GM18511 (cell line): ENCODE data around the gene ZFTA.
"Not testable (repeated sequence)": the region's sequence is repeated elsewhere in the genome, so short reads cannot be mapped to it uniquely, and the experiment has no call there.

Experiments
- ATAC-seq: cut with Tn5 transposase; IDR thresholded peaks from one replicate; pipeline ENCODE4 v1.9.1; 2021; ENCODE audit warnings: mild to moderate bottlenecking, moderate library complexity; ENCODE audit not compliant: unreplicated experiment

Gene ZFTA

DNA sequence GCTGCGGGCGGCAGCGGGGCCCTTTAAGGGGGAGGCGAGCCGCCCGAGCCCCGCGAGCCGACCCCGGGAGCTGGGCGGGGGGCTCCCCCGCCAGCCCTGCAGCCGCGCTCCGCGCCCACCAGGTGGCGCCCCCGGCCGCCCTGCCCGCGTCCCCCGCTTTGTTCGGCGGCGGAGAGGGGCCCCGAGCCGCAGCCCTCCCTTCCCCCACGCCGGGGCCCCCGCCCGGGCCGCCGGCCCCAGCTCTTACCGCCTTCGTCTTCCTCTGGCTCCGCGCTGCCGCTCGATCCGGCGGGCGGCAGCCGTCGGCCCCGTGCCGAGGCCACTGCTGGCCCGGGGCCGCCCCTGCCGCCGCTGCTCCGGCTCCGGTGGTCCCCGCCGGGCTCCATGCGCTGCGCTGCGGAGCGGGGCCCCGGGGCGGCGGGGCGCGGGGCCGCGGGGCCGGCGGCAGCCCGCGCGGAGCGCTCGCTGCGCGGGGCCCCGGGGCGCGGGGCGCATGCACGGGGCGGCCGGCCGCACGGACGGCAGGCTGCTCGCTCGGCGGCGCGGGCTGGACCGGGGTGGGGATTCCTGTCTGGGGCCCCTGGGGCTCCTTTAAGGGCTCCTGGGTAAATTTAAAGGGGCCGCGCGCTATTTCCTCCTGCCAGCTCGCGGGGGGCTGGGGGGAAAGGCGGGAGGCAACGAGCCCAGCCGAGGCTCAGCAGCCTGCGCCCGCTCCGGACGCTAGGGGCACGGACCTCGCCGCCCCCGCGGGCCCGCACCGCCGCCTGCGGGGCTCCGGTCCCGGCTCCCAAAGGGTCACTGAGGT lies at the start of gene ZFTA:
ZFTA (minus strand) TSS at position 539 of the 805 bp plus-strand sequence; CDS start at position 386, 153 bp downstream.
- ATAC-seq: peak; percentile 67

DNA sequence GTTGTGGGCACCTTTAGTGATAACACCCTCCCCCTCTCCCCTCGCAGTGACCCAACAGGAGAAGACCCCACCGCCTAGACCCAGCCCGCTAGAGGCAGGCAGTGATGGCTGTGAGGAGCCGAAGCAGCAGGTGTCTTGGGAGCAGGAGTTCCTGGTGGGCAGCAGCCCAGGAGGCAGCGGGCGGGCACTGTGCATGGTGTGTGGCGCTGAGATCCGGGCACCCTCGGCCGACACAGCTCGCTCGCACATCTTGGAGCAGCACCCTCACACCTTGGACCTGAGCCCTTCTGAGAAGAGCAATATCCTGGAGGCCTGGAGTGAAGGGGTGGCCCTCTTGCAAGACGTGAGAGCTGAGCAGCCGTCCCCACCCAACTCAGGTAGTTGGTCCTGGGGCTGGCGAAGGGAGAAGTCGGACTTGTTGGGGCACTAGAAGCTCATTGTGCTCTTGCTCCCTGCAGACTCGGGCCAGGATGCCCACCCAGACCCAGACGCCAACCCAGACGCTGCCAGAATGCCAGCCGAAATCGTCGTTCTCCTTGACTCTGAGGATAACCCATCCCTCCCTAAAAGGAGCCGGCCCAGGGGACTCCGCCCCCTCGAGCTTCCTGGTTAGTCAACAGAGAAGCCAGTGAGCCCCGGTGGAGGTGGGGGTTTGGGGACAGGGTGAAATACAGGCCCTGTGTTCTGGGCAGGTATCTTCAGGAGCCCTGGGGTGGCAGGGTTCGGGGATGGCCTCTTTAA lies 49.4 kb upstream of the ZFTA start:
- no peak for ATAC-seq

DNA sequence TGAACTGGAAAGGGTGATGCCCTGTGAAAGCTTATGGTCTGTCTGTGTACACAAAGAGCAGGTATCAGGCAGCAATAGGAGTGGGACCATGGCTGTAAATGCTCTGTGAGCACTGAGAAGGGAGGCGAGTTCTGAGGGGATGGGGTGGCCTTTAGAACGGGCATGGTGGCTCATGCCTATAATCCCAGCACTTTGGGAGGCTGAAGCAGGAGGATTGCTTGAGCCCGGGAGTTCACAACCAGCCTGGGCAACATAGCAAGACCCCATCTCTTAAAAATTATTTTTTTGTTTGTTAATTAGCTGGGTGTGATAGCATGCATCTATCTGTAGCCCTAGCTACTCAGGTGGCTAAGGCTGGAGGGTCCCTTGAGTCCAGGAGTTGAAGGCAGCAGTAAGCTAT lies 48.2 kb upstream of the ZFTA start:
- ATAC-seq: no peak

DNA sequence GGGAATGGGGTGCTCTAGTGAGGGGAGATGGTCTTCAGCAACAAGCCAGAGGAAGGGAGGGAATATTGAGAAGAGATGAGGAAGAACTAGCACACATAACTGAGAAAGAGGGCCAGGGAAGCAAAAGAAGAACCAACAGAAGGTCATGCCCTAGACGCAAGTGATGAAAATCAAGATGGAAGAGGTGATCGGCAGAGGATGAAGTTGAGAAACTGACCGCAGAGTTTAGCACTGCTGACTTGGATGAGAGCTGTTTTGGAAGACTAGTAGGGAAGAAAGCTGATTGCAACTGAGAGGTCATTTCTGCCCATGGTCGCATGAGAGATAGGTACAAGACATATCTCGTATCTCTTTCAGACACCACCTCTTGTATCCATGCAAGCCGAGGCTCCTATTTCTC lies 47.6 kb upstream of the ZFTA start:
- ATAC-seq: no peak

DNA sequence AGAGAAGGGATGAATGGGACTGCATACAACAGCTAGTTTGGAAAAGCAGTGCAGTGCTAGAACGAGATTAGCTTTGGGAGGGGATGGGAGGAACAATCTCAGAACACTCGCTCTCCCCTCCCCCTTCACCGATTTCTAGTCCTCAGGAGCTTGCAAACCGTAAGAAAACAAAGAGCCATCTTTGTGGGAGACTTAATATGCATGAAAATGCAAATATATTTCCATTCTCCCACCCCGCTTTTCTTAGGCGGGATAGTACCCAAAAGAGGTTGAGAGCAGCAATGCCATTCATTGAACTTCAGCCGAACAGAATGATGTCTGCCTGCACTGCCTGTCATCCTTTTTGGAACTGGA lies 45.8 kb upstream of the ZFTA start:
- ATAC-seq: no peak

DNA sequence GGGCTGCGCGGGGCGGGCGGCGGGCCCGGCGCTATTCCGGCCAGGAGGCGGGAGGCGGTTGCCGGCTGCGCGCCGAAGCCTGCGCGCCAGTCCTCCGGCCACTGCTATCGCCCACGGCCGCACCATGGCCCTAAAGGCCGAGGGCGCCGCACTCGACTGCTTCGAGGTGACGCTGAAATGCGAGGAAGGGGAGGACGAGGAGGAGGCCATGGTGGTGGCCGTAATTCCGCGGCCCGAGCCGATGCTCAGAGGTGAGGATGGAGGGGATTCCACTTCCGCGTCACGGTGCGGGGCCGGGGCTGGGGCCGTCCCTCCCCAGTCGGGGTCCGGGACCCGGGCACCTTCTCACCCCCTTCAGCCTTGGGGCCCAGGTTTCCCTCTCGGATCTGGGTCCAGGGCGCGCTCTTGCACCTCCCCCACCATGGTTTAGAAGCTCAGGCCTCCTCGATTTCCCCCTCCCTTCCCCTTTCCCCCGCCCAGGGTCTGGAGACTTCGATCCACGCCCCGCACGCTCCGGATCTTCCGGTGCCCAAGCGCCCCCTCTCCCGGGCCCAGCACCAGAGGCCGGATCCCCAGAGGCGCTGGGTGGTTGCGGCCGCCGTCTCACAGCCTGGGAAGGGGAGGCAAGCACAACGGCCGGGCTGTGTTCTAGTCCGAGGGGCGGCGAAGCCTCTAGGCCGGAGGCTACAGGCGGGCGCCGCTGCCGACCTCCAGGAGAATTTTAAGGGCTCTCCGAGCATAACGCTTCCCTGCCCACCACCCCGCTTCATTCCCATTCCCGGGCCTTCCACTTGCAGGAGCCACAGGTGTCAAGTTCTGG lies 45.2 kb upstream of the ZFTA start:
- peak; percentile 51 for ATAC-seq

DNA sequence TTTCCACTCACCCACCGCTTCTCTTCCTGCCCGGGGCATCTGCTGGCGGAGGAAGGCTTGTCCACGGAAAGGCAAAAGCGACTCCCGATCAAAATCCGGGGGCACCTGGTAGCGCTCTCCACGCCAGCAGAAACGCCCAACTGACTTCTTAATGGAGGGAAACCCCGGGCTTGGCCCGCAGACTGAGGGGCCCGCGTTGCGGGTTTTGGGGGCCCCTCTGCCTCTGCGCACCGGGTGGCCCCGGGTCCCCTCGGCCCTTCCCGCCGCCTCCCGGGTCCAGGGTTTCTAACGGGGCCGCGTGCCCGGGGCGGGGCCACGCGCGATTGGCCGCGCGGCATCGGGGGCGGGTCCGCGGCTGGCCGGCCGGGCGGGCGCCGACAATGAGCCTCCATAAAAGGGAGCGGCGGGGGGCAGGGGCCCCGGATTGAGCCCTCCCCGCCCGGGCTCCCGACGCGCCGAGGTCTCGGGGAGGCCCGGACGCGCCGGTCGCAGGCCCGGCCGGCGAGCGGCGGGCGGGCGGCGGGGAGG lies 44.5 kb upstream of the ZFTA start, which contains the start of gene SPINDOC:
SPINDOC (plus strand) TSS at position 422 of the 528 bp plus-strand sequence. CDS start 231 bp downstream, outside the sequence.
- peak; percentile 85 for ATAC-seq

DNA sequence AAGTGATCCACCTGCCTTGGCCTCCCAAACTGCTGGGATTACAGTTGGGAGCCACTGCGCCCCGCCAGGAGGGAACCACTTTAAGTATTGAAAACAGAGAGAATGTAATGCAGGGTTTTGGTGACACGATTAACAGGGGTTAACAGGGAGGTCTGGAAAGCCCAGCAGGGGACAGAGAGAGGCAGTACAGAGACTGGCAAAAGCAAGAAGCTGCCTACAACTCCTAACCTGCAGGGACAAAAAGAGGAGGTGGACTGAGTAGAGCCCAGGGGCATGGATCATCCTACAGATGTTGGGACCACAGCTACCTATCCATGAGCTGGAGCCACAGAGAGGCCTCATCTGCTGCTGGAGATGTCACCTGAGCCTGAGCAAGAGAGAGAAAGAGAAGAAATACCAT lies 42.9 kb upstream of the ZFTA start:
- no peak for ATAC-seq

DNA sequence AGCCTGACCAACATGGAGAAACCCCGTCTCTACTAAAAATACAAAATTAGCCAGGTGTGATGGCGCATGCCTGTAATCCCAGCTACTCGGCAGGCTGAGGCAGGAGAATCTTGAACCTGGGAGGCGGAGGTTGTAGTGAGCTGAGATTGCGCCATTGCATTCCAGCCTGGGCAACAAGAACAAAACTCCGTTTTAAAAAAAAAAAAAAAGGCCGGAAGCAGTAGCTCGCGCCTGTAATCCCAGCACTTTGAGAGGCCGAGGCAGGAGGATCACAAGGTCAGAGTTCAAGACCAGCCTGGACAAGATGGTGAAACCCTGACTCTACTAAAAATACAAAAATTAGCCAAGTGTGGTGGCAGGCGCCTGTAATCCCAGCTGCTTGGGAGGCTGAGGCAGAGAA lies 41.8 kb upstream of the ZFTA start:
- not testable (repeated sequence) for ATAC-seq

DNA sequence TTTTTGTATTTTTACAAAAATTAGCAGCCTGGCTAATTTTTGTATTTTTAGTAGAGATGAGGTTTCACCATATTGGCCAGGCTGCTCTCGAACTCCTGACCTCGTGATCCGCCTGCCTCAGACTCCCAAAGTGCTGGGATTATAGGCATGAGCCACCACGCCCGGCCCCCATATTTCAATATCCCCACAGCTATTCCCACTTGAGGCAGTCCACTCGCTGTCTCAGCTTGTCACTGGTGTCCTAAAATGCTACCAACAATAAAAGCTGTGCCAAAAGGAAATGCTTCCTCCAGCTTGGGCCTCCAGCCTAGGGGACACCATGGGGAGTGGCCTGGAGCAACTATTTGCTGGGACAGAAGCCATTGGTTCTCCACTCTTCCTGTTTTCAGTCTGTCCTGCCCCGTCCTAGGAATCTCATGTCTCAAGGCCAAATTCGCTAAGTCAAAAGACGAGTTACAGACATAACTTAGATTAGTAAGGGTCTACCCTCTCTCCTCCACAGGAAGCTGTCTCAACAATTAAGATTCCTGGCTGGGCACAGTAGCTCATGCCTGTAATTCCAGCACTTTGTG lies 37.4 kb upstream of the ZFTA start:
- no peak for ATAC-seq

DNA sequence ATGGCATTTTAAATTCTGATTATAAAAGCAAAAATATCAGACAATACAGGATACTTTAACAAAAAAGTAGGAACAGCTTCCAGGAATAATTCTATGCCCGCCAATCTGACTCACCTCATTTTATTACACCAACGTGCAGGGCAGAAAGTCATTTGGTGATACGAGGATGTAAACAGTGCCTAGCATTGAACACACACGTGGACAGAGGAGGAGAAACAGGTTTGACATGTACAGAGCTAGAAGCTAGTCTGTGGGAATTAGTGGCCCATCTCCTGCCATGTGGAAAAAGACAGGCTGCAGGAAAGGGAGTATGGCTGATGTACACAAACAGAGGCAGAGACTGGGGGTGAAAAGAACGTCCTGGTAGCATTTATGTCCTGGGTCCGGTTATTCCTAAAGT lies 35.7 kb upstream of the ZFTA start:
- no peak for ATAC-seq

DNA sequence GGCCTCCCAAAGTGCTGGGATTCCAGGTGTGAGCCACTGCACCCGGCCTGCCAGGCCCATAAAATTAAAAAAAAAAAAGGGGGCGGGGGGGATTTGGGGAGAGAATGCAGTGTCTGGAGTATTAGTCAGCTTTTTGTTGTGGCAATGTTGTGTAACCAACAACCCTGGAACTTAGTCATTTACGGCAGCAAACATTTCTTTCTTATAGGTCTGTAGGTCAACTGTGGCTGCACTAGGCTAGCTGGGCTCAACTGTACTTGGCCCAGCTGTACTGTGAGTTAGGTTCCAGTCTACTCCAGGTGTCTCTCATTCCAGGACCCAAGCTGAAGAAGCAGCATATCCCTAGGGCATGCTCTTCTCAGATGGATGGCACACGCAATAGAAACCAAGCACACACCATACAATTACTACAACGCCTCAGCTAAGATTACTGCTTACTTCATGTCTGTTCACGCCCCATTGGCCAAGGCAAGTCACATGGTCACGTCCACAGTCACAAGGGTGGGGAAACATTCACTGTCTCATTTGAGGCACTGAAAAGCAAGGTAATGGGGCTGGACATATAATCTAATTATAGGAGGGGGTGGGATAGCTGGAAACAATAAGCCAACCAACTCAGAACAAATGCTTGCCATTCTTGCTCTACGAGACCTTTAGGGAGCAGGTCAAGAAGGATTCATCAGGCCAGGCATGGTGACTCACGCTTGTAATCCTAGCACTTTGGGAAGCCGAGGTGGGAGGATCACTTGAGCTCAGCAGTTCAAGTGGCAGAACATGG lies 34.3 kb upstream of the ZFTA start:
- no peak for ATAC-seq

DNA sequence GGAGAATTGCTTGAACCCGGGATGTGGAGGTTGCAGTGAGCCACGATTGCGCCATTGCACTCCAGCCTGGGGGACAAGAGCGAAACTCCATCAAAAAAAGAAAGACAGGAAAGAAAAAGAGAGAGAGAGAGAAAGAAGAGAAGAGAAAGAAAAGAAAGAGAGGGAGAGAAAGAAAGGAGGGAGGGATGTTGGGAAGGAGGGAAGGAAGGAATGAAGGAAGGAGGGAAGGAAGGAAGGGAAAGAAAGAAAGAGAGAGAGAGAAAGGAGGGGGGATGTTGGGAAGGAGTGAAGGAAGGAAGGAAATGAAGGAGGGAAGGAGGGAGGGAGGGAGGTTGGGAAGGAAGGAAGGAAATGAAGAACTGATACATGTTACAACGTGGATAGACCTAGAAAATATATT lies 32.3 kb upstream of the ZFTA start:
- no peak for ATAC-seq

DNA sequence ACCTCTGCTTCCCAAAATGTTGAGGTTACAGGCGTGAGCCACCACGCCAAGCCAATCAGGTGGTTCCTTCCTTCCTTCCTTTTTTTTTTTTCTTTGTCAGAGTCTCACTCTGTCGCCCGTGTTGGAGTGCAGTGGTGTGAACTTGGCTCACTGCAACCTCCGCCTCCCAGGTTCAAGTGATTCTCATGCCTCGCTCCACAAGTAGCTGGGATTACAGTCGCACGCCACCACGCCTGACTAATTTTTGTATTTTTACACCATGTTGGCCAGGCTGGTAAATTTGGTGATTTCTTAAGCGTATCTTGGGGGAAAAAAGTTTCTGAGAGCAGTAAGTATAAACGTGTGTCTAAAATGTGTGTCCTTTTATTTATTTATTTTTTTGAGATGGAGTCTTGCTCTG lies 26.5 kb upstream of the ZFTA start:
- ATAC-seq: no peak

DNA sequence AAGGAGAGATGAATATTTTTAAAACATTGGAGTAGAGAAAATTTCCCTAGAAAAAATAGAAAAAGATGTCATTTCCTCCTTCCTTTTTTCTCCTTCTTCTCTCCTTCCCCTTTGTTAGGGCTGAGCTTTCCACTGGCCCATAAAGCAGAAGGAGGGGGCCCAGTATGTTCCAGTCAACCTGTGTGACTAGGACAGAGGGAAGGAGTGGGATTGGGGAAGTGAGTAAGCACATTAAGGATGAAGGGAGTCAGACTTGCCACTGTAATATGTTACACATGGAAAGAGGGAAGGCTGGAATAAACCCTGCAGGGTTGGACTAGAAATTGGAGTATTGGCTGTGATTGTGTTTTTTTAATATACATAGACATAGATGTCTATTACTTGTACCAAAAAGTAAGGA lies 24.6 kb upstream of the ZFTA start:
- no peak for ATAC-seq

DNA sequence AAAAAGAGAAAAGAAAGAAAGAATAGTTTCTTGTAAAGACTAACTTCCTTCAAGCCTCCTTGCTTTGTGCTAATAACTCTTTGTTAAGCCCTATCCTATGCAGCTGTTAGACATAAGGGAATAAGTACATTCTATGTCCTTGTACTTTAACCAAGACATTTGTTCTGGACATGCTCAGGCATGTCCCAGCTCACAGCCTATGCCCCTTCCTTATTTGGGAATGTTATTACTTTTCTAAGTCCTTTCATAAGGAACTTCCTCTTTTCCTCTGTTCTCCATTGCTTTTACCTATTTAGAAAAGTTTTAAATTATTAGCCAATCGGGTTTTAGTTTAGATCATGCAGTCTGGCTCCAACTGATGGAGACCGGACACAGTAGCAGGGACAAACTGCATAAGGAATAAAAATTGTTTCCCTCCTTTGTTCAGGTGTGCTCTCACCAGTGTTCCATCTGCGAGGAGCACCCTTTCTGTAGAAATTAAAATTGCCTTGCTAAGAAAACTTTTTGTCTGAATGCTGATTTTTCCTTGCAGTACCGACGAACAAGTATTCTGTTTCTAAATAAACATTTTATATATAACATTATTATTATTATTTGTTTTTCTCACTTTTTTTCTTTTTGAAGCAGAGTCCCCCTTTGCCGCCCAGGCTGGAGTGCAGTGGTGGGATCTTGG lies 23.1 kb upstream of the ZFTA start:
- ATAC-seq: no peak

DNA sequence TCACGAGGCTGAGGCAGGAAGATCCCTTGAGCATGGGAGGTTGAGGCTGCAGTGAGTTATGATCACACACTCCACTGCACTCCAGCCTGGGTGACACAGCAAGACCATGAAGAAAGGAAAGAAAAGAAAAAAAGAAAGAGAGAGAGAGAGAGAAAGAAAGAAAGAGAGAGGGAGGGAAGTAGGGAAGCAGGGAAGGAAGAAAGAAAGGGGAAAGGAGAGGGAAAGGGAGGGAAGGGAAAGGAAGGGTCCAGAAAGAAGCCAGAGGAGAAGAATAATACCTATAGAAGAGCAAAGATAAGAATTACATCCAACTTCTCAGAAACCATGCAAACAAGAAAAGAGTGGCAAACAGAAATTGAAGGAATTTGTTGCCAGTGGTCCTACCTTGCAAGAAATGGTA lies 17.2 kb upstream of the ZFTA start:
- ATAC-seq: no peak

DNA sequence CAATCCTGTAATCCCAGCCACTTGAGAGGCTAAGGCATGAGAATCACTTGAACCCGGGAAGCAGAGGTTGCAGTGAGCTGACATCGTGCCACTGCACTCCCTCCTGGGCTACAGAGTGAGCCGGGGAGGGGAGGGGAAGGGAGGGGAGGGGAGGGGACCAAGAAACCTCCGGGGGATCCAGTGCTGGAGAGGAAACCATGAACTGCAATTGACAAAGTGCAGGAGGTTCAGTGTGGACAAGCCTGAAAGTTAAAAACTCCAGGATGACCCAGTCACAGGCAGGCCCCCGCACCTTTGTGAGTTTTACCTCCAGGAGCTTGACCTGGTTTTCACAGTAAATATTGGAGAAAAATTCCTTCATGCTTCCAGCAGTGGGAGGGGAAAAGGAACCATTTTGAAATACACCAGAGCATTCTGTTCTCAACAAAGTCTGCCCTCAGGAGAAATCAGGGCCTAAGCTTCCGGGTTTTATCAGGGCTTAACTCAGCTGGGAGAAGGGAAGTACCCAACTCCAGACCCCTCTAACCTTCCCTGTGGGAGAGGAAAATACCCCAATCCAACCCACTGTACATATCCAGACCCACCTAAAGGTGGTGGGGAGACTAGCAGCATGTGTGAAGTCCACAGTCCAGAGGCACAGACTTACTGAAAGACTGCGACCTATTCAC lies 15.5 kb upstream of the ZFTA start:
- no peak for ATAC-seq

DNA sequence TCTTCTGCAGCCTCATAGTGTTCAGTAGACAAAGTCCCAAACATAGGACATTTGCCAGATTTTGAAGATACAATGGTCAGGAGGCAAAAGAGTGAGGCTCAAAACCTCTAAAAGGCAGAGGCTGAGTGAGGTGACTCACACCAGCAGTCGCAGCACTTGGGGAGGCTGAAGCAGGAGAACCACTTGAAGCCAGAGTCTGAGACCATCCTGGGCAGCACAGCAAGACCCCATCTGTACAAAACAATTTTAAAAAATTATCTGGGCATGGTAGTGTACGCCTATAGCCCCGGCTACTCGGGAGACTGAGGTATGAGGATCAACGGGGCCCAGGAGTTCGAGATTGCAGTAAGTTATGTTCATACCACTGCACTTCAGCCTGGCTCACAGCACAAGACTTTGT lies 14.2 kb upstream of the ZFTA start:
- ATAC-seq: no peak
